Middle frontal gyrus (tissue), 1 donor: ENCODE data around the gene SPI1.
A peak's percentile ranks its signal among the peaks of the same experiment; 100 is the strongest.

Source experiments
- DNase-seq: peaks from one replicate; pipeline ENCODE4 v3.0.0-alpha.2; 2015; ENCODE audit warnings: low spot score; ENCODE audit errors: extremely low spot score

Gene SPI1

DNA sequence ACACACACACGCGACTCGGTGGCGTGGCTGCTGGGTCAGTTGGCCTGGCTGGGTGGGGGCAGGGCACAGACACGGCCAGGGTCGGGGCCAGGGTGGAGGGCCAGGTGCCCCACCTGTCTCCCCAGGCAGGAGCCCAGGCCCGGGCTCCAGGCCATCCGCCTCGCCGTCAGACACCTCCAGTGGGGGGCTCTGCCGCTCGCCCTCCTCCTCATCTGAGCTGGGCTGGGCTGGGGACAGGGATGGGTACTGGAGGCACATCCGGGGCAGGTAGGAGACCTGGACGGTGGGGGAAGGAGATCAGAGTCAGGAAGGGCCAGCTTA is 19.7 kb downstream of the SPI1 start:
- DNase-seq: no peak

DNA sequence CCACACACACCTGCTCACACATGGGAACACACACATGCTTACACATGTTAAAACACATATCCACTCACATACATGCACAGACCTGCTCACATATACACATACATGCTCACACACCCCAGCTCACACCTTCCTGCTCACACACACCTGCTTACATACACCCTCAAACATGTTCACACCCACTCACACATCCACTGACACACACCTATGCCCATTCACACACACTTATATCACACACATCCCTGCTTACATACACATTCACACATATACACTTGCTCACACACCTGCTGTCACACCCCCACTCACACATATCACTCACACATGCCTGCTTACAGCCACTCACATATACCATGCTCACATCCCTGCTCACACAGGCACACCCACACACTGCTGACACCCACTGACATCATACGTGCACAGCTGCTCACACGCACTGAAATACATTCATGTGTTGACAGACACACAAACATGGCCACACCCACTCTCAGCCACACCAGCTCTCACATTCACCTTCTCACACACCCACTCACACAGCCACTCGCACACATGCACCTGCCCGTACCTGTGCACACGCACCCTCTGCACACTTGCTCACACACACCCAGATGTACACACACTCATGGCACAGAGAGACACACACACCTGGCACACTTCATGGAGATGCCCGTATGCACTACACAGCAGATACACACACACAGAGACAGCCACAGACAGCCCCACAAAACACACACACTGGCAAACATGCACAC is 20.2 kb downstream of the SPI1 start:
- no peak for DNase-seq

DNA sequence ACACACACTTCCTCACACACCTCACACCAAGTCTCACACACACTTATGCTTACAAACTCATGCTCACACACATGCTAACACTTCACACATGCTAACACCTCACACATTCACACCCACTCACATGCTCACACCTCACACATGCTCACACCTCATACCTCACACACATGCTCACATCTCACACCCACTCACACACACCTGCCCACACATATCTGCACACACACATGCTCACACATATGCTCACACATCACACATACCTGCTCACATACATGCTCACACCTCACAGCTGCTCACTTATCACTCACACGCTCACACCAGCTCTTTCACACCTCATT is 21.4 kb downstream of the SPI1 start:
- DNase-seq: no peak

DNA sequence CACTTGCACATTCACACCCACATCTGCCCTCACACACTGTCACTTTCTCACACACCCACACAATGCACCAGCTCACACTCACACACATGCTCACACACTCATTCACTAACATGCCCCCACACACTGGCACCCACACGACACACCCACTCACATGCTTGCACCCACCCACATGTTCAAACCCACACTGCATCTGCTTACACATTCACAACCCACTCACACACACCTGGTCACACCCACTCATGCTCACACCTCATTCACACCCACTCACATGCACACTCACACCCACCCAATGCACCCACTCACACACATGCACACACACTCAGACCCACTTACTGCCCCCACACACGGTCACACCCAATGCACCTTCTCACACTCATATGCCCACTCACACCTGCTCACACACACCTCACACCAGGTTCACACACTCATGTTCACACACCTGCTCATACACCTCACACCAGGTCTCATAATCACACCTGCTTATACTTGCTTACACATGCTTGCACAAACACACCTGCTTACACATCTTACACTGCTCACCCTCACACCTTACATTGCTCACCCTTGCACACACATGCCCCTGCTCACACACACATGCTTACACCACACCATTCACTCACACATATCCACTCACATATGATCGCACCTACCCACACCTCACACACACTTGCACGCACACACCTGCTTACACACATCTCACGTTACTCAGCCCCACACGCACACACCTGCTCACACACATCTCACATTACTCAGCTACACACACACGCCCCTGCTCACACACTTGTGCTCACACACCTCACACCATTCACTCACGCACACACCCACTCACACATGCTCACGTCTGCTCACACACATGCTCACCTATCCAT is 22.0 kb downstream of the SPI1 start:
- DNase-seq: no peak

DNA sequence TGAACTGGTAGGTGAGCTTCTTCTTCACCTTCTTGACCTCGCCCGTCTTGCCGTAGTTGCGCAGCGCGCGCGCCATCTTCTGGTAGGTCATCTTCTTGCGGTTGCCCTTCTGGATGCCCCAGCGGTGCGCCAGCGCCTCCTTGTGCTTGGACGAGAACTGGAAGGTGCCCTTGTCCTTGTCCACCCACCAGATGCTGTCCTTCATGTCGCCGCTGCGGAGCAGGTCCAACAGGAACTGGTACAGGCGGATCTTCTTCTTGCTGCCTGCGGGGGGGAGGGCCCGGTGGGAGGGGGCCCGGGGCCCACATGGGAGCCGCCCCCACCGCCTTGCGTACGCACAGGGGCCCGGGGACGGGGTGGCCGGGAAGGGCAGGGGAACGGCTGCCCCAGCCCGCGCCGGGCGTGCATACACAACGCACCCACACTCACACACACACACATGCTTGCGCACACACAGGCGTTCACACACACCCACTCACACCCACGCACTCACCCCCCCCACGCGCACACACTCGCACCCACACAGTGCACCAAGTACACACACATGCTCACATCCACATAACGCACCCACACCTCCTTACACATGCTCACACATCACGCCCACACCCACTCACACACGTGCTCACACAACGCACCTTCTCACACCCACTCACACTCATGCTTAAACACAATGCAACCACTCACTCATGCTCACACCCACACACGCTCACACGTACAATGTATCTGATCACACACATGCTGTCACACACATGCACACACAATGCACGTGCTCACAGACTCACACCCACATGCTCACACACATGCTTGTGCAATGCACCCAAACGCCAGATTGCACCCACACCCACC is 22.8 kb downstream of the SPI1 start:
- peak; percentile 55 for DNase-seq

DNA sequence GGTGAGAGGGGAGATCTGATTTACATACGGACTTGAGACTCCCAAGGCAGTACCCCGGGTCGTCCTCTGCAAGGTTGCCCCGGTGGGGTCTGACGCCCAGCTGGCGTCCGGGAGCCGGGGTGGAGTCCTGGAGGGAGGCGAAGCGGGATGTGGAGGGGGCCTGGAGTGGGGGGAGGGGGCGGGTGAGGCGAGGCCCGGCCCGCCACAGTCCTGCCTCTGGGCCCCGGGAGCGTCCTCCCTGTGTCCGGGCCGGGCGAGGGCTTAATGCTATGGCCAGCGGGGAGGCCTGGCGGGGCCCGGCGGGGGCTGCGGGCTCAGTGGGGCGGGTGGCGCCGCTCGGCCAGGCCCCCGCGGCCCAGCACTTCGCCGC is 23.4 kb downstream of the SPI1 start:
- no peak for DNase-seq

DNA sequence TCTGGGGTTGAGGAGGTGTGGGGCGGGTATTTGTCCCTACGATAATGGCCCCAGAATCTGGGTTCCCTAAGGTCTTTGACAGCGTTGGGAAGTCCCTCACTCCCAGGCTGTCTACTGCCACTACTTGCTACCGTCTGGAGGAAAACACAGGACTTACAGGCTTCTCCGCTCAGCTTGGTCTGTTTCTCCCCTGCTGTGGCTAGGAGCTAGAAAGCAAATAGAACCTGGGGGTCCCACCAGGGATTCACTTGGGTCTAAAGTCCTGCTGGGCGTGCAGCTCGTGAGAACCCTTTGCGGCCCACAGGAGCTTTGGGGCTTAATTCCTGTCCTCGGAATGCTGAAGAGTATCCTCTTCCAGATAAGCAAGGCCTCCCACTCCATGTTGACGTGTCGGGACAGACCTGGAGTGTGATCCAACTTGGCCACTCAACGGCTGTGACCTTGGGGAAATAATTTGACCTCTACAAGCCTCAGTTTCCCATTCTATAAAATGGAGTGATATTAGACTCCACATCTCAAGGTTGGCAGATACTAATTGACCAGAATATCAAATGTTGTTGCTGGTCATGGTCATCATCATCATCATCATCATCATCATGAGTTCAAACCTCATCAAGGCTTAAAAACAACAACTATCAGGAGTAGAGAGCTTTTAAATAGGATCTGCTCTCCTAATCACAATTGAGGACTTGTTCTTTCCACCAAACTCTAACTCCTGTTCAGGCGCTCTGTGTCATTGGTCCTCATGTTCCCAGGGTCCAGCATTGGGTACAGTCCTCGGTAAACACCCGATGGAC is 24.2 kb downstream of the SPI1 start:
- no peak for DNase-seq

DNA sequence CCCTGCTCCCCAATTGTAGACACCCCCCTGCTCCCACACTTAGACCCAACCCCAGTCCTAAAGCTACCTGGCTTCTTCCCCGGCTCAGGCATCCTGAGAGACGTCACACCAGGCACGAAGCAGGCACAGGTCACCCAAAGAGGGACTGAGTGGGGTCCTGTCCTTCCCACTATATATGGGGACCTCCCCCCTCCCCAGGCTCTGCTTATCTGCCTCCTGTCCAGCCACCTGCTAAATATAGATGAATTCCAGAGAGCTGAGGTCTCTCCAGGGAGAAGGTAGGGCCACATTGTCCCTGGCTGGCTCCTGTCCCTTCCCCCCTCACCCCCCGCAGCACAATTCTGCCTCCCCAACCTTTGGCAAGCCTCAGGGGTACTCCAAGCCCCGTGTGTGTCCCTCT is 25.8 kb downstream of the SPI1 start, which contains the start of gene MYBPC3:
Gene MYBPC3, minus strand, starts transcription at position 147 of the 400 bp plus-strand sequence. Its CDS starts 55 bp downstream, at position 92.
- no peak for DNase-seq

DNA sequence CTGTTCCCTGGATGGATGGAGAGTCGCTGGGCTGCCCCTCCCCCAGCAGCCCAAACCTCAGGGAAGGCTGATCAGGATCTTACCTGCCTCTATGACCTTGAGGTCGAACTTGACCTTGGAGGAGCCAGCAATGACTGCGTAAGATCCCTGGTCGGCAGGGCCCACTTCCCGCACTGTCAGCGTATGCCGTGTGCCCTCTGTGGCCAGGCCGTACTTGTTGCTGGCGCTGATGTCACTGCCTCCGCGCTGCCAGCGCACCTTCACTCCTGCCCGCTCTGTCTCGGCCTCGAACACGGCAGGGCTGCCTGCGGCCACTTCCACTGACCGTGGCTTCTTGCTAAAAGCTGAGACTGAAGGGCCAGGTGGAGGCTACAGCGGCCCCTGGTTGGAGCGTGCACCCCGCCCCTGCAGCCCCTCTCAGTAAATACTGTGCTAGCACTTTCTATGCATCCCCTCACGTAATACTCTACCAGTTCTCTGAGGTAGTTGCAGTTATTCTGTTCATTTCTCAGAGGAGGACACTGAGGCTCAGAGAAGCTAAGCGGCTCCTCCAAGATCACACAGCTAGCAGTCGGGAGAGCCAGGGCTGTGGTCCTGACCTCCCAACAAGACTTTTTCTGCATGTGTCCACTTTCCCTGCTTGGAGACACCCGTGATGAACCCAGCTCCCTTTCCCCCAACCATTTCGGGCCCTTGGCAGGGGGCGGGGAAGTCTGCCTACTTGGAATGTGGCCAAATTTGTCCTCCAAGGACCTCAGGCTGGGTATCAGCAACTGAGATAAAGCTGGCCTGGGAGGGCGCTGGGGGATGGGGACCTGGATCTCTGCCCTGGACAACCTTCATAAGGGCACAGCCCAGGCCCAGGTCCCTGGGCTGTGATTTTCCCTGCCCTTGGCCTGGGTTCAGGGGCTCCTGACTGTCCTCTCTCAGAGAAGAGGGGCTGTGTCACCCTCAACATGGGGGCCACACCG is 26.9 kb downstream of the SPI1 start:
- DNase-seq: no peak

DNA sequence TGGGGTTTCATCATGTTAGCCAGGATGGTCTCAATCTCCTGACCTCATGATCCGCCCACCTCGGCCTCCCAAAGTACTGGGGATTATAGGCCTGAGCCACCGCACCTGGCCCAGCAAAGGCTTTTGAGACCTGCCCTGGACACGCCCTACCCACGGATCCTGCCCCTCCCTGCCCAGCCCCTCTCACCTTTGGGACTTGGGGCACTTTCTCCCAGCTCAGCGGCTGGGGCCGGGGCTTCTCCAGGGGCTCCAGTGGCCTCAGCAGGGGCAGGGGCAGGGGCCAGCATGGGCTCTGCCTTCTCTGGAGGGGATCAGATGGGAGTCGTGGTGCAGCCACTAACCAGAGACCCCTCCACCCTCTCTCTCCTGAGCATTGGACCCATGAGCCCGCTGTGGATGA is 28.0 kb downstream of the SPI1 start:
- no peak for DNase-seq

DNA sequence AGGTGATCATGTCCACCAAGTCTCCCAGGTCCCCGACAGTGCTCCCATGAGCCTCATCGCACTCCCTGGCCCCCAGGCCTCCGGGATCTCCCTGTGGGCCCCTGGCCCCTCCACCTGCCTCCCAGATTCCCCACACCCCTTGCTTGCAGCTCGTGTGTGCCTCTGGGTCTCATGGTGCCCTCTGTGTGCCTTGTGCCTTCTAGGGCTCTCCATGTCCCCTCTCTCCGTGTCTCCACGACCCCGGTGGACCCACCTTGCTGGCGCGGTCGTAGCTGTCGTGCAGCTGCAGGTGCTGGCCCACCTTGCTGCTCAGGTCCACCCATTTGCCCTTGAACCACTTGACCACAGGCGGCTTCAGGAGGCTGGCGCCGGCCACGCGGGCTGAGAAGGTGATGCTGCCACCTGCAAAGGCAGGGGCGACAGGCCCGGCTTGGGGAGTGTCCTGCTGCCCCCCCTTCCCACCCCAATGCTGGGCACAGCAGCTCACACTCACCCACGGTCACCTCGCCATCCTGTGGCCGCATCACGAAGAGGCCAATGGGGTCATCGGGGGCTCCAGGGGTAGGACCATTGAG is 28.7 kb downstream of the SPI1 start:
- DNase-seq: no peak

DNA sequence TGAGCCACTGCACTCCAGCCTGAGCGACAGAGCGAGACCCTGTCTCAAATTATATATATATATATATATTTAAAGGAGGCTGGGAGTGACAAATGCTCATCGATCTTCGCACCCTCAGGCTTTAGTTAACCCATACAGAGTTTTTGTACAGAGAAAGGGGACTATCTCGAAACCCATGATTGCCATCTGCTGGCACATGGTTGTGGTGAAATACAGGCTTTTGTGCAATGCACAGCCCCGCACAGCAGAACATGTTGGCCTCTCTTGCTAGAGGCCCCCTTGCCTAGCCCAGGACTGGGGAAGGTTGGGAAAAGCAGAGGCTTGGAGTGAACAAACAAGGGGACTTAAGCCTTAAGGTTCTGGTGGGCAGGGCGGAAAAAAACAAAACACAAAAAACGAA is 29.5 kb downstream of the SPI1 start:
- no peak for DNase-seq

DNA sequence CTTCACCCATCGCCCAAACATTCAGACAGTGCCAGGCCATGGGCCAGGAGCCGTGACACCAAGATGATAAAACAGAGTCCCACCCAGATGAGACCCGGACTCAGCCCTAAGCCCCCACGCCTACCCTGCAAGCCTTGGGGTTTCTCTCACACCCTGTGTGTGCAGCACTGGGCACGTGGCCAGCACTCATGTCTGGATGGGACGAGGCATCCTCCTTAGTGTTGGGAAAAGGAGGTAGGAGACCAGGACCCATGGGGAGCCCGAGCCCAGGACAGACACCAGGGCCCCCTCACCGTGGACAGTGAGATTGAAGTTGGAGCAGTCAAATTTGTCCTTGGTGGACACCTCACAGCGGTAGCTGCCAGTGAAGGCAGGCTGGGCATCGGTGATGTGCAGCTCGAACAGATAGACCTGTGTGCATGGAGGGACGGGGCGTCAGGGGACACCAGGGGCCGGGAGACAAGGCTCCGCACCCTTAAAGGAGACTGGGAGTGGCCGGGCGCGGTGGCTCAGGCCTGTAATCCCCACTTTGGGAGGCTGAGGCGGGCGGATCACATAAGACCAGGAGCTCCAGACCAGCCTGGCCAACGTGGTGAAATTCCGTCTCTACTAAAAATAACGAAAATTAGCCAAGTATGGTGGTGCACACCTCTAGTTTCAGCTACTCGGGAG is 30.1 kb downstream of the SPI1 start:
- DNase-seq: no peak

DNA sequence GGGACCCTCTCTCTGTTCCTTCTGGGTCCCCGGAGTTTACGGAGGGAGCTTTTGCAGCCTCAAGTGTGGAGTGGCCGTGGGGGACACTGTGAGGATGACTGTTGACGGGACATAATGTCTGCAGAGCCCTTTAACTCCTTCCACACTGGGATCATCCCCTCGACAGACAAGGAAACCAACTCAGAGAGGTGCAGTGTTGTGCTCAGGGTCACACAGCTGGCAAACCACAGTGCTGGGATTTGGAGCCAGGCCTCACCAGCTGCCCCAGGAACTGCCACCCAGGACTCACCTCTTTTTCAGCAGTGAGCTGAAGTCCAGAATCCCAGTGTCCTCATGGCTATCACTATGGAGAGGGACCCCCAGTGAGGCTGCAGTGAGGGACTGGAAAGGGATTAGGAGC is 31.2 kb downstream of the SPI1 start:
- no peak for DNase-seq

DNA sequence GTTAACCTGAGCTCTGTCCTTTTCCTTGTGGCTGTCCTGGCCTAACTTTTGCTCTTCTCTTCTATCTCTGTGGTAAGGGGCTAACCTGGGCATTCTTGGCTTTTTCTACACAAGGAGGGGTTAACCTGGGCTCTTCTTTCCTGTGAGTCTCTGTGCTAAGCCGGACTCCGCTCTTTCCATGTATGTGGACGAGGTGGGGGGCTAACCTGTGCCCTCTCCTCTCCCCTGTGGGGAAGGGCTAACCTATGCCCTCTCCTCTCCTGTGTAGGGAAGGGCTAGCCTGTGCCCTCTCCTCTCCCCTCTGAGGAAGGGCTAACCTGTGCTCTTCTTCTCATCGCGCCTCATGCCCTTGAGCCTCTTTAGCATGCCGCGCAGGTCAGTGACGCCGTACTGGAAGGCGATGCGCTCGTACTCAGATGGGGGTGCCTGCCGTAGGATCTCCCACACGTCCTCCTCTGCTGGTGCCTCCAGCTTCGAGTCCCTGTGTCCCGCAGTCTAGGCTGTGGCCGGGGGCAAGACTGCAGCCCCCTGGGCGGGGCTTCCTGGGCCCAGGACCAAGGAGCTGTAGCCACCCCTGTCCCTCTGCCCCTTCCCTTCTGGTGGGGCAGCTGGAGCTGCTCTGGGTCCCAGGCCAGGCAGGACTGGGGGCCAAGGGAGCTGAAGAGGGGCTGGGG is 32.3 kb downstream of the SPI1 start:
- DNase-seq: no peak

DNA sequence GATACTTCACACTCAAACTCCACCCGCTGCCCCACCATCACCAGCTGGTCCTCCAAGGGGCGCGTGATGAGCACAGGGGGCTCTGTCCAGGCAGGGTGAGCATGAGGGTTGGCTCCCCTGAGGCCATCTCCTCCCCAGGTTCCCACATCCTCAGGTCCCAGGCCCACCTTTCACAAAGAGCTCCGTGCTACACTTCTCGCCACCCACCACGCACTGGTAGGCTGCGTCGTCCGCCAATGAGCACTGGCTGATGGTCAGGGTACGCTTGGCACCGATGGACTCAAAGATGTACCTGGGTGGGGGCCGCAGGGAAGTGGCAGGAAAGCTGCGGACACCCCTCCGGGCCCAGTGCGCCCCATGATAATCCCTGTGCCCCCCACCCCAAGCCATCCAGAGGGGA is 35.5 kb downstream of the SPI1 start:
- DNase-seq: no peak

DNA sequence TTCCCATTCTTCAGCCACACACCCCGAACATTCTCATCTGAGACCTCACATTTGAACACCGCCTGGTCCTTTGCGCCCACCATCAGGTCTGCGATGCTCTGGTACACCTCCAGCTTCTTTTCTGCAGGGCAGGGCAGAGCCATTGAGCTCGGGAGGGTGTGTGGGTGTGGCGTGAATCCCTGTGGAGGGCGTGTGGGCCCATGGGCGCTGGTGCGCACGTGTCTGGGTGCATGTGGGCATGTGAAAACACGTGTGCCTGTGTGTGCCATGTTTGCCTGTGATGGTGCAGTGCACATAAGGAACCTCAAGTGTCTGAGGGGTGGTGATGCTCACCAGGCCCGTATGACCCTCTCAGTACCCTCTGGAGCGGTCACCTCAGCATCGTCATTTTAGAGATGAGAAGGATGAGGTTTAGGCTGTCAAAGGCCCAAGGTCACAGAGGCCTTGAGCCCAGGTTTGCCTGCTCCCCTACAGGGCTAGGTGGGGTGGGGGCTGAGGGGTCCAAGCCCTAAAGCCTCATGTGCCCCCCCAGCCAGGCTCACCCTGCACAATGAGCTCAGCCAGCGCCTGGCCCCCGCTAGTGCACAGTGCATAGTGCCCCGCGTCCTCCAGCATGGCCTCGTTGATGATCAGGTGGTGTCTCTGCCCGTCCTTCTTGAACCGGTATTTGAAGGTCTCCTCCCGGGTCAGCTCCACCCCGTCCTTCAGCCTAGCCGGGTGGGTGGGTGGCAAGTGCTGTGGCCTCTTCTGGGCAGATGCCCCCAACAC is 36.1 kb downstream of the SPI1 start:
- no peak for DNase-seq
